ENCODE data around the gene ANKRD13D.
"Not testable (repeated sequence)": the region's sequence is repeated elsewhere in the genome, so short reads cannot be mapped to it uniquely, and the experiment has no call there.

The ANKRD13D gene

DNA sequence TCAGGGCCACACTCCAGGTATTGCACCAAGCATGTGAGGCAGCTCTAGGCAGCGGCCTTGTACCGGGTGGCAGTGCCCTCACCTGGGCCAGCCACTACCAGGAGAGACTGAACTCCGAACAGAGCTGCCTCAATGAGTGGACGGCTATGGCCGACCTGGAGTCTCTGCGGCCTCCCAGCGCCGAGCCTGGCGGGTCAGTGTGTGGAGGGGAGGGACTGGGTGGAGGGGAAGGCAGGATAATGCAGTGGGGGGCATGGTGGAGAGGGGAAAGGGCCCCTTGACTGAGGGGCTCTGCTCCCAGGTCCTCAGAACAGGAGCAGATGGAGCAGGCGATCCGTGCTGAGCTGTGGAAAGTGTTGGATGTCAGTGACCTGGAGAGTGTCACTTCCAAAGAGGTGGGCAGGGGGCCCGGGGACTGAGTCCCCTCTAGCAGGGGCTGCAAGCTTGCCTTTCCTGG lies 18.5 kb downstream of the ANKRD13D start:
- no peak for DNase-seq

DNA sequence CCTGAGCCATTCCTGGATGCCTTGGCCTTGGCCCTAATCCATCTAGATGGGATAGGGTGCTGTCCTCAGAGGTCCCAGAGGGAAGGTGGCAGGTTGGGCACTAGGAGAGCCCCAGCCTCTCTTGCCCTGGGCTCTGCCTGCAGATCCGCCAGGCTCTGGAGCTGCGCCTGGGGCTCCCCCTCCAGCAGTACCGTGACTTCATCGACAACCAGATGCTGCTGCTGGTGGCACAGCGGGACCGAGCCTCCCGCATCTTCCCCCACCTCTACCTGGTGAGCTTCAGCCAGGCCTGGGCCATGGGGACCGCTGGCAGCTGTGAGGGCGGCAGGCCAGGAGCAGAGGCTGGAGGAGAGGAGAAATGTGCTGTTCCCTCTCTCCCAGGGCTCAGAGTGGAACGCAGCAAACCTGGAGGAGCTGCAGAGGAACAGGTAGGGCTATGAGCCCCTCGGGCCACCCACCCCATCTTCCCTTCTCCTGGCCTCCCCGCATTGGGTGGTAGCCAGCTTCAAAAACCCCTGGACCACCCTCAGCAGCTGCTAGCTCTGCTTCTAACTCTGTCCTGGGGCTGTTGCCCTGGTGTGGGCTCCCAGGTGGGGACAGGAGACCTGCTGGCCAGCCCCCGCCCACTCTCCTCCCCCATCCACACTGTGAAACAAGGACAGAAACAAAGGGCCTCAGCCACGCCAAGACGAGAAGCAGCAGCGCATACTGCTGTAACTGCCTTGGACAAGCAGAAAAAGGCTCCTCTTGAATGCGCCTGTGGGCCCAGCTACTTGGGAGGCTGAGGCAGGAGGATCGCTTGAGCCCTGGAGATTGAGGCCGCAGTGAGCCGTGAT lies 19.1 kb downstream of the ANKRD13D start:
- DNase-seq, result no peak

DNA sequence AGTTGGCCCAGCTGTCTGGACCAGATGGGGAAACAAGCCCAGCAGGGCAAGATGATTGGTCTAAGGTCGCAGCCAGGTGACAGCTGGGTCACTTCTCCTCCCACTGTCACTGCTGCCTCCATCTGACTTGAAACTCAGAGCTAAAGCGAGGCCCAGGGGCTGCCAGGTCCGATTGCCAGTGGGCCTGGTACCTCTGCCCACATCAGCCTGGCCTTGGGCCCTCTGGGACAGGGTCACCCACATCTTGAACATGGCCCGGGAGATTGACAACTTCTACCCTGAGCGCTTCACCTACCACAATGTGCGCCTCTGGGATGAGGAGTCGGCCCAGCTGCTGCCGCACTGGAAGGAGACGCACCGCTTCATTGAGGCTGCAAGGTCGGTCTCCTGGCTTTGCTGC lies 20.1 kb downstream of the ANKRD13D start:
- DNase-seq, result no peak

DNA sequence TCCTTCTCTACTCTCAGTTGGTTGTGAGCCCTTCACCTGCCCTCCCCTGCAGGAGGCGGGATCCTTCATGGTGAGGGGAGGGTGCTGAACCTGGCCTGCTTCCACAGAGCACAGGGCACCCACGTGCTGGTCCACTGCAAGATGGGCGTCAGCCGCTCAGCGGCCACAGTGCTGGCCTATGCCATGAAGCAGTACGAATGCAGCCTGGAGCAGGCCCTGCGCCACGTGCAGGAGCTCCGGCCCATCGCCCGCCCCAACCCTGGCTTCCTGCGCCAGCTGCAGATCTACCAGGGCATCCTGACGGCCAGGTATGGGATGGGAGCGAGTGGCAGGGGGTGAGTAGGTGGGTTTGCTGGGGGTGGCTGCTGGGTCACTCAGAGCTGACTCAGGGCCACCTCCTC lies 20.6 kb downstream of the ANKRD13D start:
- no peak for DNase-seq

DNA sequence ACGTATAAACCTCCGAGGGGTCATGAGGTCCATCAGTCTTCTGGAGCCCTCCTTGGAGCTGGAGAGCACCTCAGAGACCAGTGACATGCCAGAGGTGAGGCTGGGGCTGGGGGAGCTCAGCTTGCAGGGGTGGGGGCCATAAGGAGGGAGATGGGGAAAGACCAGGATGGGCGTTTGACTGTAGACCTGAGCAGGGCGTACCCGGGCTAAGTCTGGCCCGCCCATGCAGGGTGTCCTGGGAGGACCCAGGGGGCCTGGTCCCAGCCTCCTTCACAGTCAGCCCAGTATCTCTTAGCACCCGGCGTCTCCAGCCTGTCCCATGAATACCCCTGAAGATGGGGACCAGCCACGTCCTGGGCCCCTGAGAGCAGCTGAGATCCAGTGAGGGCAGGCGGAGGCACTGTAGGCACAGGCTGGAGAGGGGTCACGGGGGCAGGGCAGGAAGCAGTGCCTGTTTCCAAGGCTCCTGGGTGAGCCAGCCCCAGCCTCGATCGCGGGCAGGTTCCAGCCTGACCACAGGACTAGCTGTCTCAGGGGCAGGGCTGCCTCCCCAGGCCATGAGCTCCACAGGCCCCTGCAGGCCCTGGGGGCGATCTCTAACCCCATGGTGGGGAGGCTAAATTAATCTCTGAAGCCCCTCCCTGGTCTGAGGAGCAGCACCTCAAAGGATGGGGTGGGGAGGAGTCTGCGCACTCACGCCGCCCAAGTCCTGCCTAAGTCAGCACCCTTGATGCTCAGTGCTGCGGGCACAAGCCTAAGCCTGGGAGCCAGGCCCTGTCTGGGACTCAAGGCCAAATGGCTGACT lies 21.3 kb downstream of the ANKRD13D start:
- DNase-seq, result no peak

DNA sequence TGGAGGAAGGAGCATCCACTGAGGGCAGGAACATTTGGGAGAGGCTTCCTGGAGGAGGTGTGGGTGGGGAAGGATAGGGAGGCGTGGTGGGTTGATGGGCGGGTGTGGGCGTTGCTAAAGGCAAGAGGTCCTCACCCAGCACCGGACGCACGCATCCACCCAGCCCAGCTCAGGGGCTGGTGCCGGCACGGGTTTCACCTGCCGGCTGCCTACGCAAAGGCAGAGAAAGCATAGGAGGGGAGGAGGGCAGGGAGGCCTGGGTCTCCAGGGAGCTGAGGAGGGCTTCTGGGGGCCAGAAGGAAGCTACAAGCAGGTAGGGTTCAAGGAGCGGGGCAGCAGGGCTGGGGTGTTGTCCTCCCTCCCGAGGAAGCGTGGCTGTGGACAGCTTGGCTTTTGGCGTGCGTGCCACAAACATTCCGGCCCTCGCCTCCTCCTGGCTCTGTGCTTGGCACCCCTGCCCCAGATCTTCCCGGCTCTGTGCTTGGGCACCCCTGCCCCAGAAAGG lies 22.0 kb downstream of the ANKRD13D start:
- no peak for DNase-seq

DNA sequence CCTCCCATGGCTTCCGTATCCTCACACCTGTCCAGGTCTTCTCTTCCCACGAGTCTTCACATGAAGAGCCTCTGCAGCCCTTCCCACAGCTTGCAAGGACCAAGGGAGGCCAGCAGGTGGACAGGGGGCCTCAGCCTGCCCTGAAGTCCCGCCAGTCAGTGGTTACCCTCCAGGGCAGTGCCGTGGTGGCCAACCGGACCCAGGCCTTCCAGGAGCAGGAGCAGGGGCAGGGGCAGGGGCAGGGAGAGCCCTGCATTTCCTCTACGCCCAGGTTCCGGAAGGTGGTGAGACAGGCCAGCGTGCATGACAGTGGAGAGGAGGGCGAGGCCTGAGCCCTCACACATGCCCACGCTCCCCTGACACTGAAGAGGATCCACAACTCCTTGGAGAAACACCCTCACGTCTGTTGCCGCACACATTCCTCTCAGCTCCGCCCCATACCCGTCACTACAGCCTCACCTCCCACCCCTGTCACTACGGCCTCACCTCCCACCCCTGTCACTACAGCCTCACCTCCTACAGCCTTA lies 22.5 kb downstream of the ANKRD13D start:
- DNase-seq, result no peak

DNA sequence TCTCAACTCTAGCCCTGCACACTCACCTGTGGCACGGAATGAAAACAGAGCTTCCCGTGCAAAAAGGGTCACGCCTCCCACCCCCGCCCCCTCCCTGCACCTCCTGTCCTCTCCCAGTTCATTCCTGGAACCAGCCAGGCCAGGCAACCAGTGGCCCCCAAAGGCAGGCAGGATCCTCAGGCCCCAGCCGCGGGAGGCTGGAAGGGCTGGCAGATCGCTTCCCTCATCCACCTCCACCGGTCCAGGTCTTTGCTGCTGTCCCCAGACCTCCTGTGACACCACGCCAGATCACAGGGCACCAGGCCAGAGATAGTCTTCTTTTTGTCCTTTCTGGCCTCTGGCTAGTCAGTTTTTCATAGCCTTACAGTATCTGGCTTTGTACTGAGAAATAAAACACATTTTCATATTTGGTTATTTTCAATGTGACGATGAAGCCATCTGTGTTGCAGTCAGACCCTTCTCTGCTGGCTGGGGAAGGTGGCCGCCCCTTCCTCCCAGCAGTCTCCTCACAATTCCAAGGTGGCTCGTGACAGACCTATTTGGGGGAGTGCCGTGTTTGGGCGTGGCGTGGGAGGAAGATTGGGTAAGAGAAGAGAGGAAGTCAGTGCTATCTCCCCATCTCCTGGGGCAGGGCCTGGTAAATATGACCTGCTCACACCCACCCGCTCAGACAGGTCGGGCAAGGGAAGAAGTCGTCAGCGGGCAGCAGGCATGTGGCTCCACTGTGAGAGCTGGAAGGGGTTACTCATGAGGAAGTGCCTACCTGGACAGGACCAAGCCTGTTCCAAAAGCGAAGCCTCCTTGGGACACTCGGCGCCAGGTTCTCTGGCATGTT lies 23.3 kb downstream of the ANKRD13D start:
- DNase-seq, result no peak

DNA sequence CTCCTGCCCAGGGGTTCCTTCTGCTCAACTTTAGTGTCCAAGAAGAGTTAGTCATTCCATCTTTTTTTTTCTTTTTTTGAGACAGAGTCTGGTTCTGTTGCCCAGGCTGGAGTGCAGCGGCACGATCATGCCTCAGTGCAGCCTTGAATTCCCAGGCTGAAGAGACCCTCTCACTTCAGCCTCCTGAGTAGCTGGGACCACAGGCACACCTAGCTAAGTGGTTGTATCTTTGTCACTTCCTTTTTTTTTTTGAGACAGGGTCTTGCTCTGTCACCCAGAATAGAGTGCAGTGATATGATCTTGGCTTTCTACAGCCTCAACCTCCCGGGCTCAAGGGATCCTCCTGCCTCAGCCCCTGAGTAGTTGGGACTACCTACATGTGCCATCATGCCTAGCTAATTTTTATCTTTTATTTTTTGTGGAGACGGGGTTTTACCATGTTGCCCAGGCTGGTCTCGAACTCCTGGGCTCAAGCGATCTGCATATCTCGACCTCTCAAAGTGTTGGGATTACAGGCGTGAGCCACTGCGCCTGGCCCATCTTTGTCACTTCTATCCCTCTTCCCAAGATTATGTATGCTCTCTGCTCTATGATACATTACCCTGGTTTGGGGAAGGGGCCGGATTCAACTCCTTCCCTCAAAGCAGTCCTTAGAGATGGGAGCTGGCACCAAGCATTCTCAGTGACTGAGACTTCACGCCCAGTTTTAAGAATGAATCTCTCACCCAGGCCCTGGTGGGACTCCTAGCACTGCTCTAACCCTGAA lies 24.2 kb downstream of the ANKRD13D start:
- no peak for DNase-seq

DNA sequence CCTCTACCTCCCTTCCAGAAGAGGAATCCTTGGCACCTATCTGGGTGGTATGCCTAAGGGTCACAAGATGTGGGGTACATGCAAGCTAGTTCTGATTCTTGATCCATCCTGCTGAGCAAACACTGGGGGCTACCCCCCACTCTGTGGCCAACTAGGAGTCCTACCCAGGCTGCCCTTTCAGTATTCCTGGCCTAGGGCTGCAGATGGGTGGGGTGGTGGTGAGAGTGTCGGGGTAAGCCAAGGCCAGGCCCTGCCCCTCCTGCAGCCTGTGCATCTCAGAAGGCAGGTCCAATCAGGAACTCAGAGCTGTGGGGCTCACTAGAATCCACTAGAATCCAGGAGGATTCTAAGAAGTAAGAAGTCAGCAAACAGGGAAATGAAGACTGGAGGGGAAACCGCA lies 25.1 kb downstream of the ANKRD13D start:
- DNase-seq, result no peak

DNA sequence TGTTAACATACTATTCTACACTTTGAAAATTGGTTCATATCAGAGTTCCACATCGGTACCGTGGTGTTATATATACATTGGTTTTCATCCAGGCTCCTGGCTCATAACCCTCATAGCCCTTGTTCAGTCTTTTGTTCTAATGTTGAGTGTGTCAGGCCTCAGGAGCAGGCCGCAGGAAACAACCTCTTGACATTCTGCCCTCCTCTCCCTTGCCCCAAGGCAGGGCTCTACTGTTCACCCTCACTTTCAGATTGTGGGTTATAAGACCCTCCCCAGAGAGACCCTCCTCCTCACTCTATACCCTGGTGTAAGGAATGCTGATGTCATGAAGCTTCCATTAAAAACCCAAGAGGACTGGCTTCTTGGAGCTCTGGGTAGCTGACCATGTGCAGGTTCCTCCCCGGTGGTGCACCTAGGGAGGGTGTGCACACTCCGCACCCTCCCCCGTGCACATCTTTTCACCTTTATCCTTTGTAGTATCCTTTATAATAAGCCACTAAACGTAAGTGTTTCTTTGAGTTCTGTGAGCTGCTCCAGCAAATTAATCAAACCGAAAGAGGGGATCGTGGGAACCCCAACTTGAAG lies 26.3 kb downstream of the ANKRD13D start:
- DNase-seq, result no peak

DNA sequence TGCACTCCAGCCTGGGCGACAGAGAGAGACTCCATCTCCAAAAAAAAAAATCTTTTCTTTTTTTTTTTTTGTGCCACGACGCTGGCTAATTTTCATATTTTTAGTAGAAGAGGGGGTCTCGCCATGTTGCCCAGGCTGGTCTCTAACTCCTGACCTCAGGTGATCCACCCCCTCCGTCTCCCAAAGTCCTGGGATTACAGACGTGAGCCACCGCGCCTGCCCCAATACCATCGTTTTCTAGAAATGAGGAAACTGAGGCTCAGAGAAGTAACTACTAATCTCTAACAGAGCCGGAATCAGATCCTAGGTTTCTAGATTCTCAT lies 27.7 kb downstream of the ANKRD13D start:
- DNase-seq, result no peak

DNA sequence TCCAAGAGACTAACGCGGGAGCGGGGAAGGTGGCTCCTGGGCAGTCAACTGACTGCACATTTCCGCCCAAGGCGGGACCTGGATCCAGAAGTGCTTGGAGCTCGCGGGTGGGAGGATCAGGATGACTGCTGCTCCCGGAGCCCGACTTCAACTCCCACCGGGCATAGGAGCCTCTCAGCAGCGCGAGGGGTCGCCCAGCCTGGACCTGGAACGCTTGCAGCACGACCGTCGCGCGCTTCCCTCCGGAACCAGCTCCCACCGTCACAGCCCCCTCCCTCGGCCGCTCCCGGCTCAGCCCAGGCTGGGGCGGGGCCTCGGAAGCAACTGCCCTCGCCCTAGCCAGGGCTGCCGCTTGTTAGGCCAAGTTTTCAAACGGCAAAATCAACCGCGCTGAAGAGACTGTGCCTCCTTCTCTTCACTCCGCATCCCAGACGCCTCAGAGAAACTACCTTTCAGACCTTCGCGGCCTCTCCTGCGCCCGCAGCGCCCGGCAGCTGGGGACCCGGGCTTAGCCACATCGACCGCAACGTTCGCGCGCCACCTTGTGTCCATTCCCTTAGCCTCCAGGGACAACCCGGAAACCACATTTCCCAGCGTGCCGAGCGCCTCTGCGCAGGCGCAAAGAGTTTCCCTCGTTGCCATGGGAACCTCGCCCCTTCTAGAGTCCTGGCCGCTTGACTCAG lies 28.2 kb downstream of the ANKRD13D start:
- DNase-seq, result peak; percentile 91 to 93

DNA sequence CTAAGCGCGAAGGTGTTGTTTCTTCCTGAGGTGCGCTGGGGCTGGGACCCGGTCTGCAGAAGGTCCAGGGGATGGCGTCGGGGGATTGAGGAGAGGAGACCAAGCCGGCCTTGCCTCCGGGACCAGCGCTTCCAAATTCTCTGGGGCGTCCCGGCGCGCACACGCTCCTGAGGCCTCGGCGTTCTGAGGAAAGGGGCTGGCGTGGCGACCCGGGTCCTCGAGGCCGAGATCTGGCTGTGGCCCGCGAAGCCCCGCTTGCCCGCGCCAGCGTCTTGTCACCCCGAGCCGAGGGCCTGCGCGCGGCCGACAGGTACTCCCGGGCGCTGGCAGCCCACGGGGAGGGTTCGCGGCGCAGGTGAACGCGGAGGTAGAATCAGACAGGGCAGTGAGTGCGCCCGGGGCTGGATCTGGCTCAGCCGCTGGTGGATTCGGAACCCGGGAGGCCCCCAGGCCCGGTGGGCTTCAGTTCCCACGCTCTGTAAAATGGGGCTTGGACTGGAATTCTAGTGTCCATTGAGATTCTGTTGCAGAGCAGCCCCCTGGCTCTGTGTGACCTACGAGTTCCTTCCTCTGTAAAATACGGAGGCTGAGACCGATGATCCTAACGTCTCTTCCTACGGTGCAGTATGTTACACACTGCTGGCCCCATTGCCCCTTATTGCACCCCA lies 28.9 kb downstream of the ANKRD13D start:
- DNase-seq, result no peak

DNA sequence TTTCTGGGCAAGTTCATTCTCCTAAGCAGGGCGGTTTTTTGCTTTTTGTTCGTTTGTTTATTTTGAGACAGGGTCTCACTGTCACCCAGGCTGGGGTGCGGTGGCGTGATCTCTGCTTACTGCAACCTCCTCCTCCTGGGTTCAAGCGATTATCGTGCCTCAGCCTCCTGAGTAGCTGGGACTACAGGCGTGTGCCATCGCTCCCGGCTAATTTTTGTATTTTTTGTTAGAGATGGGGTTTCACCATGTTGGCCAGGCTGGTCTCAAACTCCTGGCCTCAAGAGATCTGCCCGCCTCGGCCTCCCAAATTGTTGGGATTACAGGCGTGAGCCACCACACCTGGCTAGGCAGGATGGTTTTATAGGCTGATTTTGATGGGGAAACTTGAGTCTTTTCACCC lies 29.8 kb downstream of the ANKRD13D start:
- not testable (repeated sequence) for DNase-seq

DNA sequence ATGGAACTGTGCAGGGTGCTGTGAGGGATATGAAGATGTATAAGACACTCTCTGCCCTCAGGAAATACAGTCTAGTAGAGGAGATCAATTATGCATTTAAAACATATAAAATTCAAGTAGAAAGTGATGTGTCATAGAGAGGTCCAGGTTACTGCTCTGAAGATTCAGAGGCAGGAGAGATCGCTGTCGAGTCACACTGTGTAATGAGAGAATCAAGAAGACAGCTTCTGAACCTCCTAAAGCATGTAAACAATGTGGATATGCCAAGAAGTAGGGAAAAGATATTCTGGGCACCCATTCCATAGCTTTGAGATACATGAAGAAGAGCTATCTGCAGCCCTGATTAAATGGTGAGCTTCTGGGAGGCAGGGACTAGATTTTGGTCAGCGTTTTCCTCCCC lies 30.9 kb downstream of the ANKRD13D start:
- DNase-seq, result no peak

DNA sequence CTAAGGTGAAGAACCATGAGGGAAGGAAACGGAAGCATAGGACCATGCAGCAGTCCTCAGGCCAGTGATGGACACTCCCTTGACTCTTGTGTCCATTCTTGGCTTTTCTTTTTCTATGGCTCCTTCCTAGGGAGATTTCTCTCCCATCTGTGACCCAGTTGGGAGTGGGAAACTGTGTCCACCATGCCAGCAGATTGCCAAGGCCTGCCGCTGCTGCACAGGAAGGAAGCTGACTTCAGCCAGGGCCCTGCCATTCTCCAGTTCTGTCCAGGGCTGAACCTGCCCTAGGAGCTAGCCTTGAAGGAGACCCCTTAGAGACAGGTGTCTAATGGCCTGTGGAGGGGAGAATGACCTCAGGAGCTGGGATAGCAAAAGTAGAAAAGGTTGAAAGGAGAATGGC lies 31.6 kb downstream of the ANKRD13D start:
- no peak for DNase-seq

DNA sequence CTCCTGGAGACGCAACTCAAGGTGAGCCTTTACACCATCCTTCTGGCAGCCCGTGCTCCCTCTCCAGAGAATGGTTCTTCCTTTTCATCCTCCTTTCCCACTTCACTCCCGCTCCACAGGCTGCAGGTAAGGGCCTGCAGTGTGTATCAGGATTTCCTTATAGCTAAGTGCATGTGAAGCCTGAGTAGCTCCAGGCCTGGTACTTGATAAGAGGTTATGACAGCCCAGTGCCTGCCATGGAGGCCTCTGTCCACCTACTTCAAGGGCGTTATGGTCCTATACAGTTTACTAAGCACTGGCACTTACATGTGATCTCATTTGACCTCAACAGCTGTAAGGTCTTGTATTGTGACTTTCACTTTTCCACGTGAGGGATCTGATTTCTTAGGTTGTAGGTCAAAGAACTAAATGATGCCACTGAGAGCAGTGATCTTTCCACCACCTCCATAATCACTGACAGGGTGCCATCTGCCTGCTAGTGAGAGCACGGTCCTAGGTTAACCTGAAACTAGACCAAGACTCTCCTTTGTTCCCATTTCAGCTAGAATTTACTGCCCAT lies 32.3 kb downstream of the ANKRD13D start:
- DNase-seq, result no peak

DNA sequence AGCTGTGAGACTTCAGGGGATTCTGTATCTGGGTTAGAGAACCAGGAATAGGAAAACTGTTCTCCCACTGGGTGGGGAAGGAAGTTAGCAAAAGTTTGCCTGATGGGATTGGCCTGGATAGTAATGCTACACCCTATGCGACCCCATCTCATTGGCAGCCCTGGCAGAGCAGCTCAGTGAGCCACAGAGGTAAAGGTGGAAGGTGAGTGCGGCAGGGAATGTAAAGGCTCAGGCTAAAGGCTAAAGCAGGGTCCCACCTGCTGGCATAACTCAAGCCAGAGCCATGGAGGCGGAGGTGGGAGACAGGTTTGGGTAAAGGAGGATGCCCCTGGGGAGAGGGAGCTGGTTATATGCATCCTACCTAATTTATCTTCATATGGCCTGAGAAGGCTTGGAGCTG lies 32.9 kb downstream of the ANKRD13D start:
- DNase-seq, result no peak

DNA sequence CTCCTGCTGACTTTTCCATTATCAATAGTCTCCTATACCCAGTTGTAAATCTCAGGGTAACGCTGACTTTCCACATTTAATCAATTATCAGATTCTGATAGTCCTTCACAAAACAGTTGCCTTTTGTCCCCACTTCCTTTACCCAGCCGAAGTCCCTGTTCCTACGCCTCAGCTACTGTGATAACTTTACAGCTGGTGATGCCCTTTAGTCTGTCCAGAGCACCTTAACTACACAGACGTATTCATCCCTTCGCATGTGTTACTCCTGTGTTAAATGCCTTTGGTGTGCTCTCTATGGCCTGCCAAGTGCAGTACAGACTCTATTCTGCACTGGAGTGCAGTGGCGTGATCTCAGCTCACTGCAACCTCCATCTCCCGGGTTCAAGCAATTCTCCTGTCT lies 34.4 kb downstream of the ANKRD13D start:
- DNase-seq, result no peak
